Measurements from ENCODE around the gene EIF3D. TPM values are rescaled to one million over a fixed set of nuclear protein-coding genes. Genes with fewer than 3 reads are reported as not detected.

The EIF3D gene, protein sequence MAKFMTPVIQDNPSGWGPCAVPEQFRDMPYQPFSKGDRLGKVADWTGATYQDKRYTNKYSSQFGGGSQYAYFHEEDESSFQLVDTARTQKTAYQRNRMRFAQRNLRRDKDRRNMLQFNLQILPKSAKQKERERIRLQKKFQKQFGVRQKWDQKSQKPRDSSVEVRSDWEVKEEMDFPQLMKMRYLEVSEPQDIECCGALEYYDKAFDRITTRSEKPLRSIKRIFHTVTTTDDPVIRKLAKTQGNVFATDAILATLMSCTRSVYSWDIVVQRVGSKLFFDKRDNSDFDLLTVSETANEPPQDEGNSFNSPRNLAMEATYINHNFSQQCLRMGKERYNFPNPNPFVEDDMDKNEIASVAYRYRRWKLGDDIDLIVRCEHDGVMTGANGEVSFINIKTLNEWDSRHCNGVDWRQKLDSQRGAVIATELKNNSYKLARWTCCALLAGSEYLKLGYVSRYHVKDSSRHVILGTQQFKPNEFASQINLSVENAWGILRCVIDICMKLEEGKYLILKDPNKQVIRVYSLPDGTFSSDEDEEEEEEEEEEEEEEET
- total RNA-seq, result 169 TPM

DNA sequence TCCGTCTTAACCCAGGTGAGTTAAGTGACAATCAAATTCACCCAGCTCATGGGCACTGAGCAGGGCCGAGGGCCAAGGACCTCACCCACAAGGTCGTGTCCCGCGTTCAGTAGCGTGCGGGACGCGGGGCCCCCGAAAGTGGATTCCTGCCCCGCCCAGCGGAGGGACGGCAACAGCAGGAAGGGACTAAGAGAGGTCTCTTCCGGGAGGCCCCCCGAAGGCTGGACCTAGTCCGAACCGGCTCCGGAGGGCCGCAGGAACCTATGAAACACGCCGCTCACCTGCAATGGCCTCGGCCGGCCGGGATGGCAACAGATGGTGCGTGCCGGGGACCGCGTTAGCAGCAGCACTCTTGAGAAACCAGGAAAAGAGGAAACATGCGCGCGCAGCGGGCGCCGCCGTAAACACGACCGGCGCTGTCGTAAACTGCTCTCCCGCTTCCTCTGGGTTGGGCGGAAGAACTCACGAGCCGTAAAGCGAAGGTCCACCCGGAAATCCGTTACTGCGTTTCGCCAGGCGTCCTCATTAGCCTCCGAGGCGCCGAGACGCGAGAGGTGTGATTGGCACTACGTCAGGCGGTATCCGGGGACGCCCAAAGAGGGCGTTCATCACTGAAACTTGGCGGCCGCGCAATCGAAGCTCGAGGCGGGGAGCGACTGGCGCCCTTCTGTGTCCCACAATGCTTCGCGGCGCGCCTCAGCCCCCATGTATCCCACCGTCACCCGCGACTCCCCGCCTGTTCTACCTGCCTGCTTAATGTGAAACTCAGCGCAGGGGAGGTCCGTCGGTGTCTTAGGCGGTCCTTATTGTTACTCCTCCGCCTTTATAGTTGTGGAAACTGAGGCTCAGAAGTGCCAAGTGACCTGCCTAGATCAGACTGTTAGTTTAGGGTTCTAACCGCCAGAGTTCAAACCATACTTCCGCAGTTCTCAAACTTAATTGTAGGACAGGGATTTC lies at the start of gene EIF3D:
Gene EIF3D (minus strand): TSS at position 372 of the 957 bp plus-strand sequence. CDS start 3,045 bp downstream, outside the sequence.
- DNase-seq (ENCODE audit: low spot score), result peak; percentile 99

DNA sequence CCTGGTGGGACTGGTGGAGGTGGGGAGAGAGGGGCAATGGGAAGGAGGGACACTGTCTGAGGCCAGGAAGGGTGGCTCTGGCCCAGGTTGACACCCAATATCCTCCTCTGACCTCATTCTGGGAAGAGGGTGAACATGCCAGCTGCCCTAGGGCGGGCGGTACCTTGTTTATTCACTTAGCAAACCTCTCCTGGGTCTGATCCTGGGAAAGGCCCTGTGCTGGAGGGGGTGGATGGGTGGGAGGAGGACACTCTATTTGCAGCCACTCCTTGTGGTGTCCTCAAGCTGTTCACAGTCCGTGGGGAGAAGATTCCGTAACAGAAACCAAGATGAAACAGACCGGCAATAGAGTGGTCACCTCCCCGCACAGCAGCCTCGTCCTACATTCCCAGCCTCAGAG lies 49.7 kb upstream of the EIF3D start:
- no peak for DNase-seq (ENCODE audit: low spot score)

DNA sequence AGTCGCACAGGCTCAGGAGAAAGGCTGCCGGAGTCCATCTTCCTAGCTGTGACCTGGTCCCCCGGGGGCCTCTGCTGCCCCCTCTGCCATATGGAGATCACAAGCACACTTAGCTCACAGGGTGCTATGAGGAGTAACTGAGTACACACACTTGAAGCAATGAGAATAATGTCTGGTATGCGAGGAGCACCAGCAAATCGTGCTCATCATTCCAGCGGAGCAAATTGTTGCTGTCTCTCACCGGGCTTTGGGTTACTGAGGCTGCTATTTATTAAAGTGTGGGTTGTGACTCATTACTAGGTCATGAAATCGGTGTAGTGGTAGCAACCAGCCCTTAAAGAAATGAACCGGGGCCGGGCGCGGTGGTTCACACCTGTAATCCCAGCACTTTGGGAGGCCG lies 48.1 kb upstream of the EIF3D start:
- no peak for DNase-seq (ENCODE audit: low spot score)

DNA sequence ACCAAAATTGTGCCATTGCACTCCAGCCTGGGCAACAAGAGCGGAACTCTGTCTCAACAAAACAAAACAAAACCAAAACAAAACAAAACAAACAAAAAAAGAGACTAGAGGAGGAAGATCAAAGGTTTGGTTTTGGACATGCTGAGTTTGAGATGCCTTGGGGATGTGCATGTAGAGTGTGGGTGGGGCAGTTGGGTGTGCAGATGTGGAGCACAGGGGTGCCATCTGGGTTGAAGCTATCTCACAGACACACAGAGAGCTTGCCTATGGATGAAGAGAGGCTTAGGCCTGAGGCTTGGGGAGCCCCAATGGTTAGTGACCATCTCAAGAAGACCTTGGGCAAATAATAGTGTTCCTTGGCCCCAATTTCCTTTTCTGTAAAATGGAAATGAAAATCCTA lies 45.8 kb upstream of the EIF3D start:
- no peak for DNase-seq (ENCODE audit: low spot score)

DNA sequence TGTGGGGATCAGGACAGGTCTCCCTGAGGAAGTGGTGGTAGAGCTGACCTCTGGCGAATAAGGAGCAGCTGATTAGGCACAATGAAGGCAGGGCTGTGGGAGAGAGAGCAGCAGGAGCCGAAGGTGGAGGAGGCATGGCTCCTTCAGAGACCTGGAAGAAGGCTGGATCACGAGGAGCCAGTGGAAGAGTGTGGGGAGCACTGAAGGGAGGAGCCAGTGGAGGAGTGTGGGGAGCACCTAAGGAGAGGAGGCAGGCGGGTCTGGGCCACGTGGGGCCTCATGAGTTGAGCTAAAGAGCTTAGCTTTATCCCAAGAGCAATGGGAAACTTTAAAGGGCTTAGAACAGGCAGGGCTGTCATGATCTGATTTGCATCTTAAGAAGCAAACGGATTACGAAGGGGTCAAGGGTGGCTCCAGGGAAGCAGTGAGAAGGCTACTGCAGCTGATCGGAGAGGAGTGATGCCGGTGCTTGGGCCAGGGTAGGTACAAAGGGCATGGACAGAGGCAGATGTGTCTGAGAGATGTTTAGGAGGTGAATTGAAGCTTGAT lies 44.9 kb upstream of the EIF3D start:
- DNase-seq (ENCODE audit: low spot score), result no peak

DNA sequence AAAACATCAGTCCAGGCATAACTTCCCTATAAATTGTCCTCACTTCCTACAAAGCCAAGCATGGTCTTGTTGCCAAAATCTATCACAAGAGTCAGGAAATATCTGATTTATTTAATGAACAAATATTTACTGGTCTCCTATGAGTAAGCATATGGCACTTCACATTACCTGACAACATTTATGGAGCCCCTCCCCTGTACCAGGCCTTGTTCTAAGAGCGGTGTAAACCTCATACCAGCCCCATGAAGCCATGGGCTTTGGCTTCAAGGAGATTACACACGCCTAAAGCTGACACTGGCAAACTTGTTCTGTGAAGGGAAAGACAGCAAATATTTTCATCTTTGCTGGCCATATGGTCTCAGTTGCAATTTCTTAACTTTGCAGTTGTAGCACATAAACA lies 43.0 kb upstream of the EIF3D start:
- no peak for DNase-seq (ENCODE audit: low spot score)

DNA sequence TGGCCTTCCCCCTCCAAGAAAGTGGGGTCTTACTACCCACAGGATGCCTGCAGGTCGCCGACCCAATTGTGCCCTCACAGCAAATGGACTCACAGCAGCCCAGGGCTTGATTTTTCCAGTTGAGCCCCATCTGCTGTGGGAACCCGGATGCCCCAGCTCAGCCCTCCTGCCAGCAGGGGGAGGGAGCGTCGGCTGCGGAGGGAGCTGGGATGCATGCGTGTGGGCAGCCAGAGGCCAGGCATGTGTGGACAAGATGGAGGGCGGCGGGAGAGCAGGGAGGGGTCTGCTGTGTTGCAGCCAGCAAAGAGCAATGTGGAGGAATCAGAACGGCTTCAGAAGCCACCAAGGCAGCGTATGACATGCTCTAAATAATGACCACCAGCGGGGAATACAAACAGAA lies 41.0 kb upstream of the EIF3D start:
- DNase-seq (ENCODE audit: low spot score), result peak; percentile 52

DNA sequence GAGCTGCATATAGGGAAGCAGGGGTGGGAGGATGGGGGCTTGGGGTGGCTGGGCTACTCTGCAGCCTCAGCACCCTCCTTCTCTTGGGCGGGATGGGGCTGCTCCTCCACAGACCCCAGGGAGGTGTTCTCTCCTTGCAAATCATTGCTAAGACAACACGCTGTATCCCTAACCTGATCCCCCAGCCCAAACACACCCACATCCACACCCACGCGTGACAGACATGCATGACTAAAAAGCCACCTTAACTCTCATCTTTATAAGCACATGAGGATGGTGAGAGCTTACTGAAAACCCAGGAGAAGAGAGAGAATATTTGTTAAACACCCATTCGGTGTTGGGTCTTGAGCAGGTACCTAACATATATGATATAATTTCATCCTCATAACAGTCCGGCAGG lies 39.9 kb upstream of the EIF3D start:
- no peak for DNase-seq (ENCODE audit: low spot score)

DNA sequence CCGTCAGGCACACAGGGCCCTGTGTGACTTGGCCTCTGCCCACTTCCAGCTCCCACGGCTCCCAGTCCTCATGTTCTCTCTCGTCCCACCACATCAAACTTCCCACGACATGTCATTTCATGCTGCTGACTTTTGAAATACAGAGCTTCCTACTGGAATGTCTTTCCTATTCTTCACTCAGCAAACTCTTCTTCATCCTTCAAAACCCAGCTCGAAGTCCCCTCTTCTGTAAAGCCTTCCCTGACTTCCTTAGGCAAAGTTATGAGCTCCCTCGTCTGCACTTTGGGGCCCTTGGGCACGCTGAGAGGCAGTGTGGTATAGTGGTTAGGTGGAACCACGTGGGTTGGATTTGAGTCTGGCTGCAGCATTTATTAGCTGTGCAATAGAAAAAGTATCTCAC lies 37.8 kb upstream of the EIF3D start:
- no peak for DNase-seq (ENCODE audit: low spot score)

DNA sequence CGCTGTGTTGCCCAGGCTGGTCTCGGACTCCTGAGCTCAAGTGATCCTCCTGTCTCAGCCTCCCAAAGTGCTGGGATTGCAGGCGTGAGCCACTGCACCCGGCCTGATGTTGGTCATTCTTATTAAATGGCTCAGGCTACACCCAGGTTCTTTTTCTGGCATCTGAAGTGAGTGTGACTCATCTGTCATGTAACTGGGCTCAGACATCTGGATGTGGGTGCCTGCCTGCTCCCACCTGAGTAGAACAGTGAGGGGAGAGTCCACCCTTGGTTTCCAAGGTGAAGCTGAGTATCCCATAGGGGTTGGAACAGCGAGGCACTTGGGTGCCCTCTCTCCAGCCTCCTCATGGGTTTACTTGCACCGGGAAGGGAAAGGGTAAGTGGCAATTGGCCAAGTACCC lies 36.7 kb upstream of the EIF3D start:
- DNase-seq (ENCODE audit: low spot score), result no peak

DNA sequence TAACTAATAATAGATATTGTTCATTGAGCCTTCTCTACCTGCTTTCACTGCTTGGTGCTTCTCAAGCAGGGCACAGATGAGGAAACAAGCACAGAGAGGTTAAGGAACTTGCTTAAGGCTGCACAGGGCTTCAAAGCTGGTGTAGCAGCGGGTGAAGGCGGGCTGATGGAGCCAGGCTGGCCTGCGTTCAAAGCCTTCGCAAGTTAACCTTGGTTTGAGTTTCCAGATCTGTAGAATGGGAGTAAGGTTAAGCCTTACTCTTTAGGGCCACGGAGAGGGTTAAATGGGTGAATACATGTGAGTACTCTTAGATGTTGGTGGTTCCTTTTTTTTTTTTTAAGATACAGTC lies 36.2 kb upstream of the EIF3D start:
- no peak for DNase-seq (ENCODE audit: low spot score)

DNA sequence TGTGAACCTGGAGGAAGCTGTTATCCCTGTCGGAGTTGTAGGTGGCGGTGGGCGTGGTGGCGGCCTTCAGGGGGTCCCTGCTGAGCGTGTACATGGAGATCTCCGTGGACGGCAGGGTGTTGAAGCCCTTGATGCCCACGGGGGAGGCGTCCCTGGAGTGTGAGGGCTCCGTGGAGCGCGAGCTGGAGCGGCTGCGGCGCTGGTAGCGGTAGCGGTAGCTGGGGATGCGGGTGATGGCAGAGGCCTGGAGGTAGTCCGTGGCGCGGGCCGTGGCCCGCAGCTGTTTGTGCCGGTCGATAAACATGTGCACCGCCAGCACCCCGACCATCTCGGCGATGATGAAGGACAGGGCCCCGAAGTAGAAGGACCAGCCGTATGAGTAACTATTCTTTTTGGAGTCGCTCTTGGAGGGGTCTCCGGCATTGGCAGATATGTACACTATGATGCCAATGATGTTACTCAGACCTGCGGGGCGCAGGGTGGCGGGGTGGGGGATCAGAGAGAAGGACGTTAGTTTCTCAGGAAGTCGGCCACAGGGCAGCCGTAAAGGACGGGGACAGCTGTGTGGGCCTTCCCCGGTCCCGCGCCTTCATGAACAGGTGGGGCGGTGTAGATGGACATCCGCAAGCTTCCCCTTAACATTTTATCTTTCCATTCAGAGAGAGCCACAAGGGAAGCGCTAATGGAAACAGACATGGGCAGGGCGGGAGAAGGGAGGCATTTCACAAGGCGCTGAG lies 35.6 kb upstream of the EIF3D start:
- DNase-seq (ENCODE audit: low spot score), result no peak

DNA sequence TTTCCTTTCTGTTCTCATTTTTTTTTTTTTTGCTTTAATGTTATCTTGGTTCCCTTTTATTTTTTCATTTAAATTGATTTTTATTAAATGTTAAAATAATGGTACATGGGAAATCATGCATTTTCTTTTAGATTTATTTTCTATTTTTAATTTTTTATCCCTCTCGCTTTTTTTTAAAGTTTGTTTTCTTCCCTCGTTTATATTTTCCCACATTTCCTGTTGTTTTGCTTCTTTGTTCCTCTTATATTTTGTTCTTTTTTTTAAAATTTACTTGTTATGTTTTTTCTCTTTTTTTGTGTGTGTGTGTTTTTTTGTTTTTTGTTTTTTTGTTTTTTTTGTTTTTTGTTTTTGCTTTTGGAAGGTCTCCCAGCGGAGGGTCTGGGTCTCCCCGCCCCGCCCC lies 34.9 kb upstream of the EIF3D start:
- no peak for DNase-seq (ENCODE audit: low spot score)

DNA sequence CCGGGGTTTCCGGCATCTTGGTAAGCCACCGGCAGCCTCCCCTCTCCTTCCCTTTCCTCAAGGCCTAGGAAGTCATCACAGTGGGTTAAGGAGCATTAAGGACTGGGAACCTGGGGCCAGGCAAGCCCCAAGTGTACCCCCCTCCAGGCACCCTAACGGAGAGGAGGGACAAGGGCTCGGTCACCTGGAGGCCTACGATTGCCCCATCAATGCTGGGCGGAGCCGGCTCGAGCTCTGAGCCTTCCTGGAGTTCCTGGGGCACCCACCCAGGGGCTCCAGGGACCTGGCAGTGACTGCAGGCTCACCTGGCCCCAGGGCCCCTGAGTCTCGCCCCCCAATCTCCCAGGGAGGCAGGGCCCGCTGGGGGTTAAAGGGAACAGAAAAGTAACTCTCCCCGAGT lies 34.5 kb upstream of the EIF3D start:
- DNase-seq (ENCODE audit: low spot score), result no peak

DNA sequence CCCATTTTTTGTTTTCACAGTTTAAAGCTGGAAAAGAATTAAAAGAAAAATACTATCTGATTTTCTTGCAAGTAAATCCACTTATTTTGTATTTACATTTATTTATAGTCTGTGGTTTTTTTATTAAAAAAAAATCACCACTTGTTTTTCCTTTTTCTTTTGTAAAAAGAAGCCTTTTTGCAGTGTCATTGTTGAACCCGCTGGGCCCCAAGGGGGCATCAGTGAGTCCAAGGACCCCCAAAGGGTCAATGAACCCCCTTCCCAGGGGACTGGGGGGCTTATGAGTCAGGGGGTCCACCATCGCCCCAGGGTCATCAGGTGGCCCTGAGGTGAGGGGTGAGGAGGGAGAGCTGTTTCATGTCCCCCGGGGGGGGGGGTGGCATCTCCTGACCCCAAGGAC lies 34.0 kb upstream of the EIF3D start:
- DNase-seq (ENCODE audit: low spot score), result no peak

DNA sequence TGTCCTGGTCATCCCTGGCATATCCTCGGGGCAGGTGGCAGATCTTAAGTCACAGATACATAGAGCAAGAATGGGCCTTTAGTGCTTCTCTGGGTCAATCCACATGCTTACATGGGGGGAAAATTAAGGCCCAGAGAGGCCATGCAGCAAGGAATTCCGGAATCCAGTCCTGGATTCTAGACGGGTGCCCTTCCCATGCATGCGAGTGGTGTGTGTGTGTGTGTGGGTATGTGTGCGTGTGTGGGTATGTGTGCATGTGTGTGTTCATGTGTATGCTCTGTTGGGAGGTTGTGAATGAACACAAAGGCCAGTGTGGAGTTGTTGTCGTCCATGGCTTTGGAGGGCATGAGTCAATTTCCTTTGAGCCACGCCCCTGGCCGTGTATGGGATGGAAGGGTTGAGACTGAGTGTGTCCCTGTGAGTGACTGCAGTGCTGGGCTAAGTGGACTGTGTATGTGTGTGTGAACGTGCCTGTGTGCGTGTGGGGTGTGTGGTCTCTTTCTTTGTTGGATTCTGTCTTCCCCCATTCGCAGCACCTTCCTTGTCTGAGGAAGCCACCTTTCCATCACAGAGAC lies 33.4 kb upstream of the EIF3D start:
- no peak for DNase-seq (ENCODE audit: low spot score)

DNA sequence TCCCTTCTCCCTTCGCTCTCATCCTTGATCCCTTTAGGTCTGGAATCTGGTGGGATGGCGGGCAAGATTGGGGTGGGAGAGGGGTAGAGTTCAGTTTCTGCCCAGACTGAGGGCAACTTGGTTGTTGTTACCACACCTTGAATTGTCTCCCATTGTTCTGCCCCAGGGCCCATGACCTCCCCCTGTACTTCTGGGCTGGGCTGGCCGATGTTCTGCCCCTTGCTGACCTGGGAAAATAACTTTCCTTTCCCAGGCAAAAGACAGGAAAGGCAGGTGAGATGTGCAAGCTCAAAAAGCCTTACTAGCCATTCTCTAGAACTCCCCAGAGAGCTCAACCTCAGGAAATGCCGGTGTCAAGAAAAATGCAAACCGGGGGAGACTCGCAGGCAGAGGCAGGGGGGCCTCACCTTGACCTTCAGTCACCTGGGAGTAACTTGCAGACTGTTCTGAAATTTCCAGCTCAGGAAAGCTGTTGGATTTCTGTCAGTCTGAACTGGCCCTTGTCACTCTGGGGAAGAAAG lies 32.4 kb upstream of the EIF3D start:
- no peak for DNase-seq (ENCODE audit: low spot score)

DNA sequence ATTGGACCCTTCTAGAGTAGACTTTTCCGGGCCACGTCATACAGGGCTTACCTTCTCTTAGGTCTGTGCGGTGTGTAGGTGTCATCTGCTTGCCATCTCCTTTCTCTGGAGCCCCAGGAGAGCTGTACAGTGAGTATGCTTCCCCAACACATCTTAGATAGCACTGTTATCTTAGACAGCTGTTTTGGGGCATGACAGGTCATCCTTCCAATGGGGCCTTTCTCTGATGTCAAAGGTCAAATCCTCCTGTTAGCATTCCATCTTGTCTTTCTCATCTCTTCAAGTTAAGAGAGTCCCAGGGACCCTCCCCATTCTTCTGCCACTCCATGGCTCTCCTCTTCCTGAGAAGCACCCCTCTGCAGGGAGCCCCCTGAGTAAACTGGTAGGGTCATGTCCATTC lies 31.0 kb upstream of the EIF3D start:
- DNase-seq (ENCODE audit: low spot score), result no peak

DNA sequence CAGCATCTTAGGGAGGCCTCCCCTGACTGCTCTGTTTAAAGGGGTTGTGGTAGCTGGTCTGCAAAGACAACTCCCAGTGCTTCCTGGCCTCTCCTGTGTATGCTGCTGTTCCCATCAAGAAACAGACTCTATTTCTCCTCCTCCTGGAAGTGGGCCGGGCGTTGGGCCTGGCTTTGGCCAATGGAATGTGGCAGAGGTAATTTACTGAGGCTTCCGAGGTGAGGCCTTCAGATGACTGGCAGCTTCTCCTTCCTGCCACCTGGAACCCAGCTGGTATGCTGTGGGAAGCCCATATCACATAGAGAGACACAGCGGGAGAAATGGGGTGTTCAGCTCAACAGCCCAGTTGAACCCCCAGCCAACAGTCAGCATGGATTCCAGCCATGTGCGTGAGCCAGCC lies 25.1 kb upstream of the EIF3D start:
- no peak for DNase-seq (ENCODE audit: low spot score)

DNA sequence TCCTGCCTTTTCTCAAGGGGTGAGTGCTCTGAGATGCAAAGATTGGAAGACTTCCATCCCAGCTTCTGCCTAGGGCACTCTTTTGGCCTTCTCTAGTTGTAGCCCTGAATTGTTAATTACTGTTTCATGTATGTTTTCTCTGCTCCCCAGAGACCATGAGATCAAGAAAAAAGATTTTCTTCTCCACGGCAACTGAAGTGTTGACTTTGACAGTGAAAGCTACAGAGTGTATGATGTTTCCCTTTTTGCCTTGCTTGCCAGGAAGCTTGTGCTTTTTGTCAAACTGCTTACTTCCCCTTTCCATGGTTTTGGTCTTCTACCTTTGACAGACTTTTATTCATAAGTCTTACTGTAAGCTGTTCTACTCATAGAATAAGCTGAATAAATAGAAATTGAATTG lies 23.3 kb upstream of the EIF3D start:
- DNase-seq (ENCODE audit: low spot score), result no peak

Measured in ureter (tissue), 1 donor.